Astrocyte (in vitro differentiated cells and primary cell): ENCODE measurements around the gene IL19.

Source experiments
- CTCF ChIP-seq: IDR thresholded peaks from 2 replicates; pipeline ENCODE4 v1.5.1; 2011; ENCODE audit warnings: low read depth, mild to moderate bottlenecking, inconsistent platforms, low read length, moderate library complexity; ENCODE audit not compliant: insufficient read depth
- EZH2 ChIP-seq: IDR thresholded peaks from 2 replicates; pipeline ENCODE4 v1.6.1; 2012; ENCODE audit warnings: mild to moderate bottlenecking, low read length, inconsistent platforms; ENCODE audit not compliant: insufficient read depth

- TF ChIP-seq CTCF = no peak
- TF ChIP-seq EZH2 = no peak
Measured at GRCh38 chr1:206737729-206738201, 32.8 kb upstream of the IL19 start.
